LNCAP (cell line): ENCODE measurements around the gene S100A2.

Source experiments
- CTCF ChIP-seq: fragments of 450-650 bp; IDR thresholded peaks from 2 replicates; pipeline ENCODE4 v1.5.1; 2017; ENCODE audit warnings: mild to moderate bottlenecking

Gene S100A2

DNA sequence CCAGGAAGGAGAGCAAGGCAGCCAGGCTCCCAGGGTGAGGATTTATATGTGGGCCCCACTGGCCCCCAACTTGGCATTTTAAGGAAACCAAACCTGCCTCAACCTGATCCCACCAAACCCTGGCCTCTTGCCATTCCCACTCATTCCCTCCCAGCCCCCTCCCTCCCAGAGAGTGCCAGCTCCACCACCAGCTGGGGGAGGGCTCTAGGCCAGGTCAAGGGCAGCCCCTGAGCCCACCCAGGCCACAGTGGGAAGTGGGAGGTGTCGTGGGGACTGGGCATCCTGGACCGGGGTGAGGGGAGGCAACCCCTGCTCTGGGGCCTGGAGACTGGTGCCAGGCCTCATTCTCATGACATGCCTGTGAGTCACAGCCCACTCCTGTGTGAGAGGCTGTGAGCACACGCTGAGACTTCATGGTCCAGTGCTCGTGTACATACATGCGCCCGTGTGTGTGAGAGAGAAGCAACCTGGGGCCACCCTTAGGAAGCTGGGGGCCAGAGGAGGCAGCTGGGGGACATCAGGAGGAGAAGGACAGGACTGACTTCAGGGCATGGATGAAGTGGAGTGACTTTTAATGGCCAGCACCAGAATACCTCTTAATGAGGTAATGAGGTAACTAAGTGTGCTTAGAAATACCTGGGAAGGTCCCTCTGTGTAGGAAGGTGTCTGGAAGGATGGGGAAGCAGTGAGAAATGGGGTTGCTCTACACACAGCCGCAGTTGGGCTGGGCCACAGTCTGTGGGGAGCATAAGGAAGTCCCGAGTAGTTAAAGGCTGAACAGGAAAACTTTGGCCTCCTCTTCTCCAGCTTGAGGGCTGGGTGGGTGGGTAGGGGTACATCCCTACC, at the start of gene S100A2:
TSS of gene S100A2 (minus strand) at position 316 of the 846 bp plus-strand sequence. CDS start 1,967 bp downstream, outside the sequence.
- TF ChIP-seq CTCF, result no peak

DNA sequence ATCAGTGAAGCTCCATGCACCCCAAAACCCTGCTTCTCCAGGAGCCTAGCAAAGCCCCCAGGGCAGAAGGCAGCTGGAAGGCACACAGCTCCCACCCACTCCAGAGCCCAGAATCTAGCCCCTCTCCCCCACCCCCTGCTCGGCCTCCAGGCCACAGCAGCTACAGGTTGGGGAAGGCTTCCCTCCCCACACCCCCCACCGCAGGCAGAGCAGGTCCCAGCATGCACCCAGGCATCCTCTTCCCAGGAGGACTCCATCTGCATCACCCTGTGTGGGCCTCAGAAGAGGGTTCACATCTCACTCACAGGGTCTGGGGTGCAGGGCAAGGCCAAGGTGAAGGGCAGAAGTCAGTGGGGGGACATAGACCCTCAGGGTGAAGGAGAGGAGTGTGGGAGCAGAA, 49.8 kb upstream of the S100A2 start:
- TF ChIP-seq CTCF, result no peak

- TF ChIP-seq CTCF, result no peak
These were observed 49.3 kb upstream of the S100A2 start for GRCh38 chr1:153614906-153615305.

DNA sequence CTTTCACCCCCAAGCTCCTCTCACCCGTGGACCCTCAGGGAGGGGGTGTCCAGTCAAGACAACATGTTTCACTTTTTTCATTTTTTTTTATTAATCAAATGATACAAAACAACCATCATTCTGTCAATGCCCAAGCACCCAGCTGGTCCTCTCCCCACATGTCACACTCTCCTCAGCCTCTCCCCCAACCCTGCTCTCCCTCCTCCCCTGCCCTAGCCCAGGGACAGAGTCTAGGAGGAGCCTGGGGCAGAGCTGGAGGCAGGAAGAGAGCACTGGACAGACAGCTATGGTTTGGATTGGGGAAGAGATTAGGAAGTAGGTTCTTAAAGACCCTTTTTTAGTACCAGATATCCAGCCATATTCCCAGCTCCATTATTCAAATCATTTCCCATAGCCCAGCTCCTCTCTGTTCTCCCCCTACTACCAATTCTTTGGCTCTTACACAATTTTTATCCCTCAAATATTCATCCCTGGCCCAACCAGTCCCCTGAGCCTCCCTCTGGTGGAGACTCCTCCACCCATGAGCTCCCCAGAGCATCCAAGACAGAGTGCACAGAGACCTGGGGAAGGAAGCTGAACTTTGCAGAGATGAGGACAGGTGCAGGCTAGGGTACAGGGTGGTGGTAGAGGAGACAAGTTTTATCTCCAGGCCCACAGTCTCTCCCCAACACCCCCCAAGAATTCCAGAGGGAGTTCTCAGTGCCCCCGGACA, 48.7 kb upstream of the S100A2 start:
- no peak for TF ChIP-seq CTCF

DNA sequence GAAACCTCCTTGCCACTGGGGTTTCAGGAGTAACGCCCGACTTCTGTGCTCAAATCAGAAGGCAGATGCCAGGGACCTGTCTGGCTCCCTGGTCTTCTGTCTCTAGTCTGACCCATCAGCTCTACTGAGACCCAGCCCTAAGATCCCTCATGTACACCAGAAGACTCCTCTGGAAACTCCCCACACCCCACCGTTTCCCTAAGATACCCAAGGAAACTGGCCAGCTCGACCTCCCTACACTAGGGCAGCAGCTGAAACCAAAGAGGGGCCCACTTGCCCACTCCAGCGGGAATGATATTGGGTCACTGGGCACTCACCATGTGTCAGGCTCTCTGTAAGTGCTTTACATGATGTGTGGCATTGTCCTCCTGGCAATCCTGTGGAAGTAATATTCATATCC, 47.8 kb upstream of the S100A2 start:
- no peak for TF ChIP-seq CTCF

GRCh38 chr1:153612755-153613331, 47.2 kb upstream of the S100A2 start, which contains the start of gene S100A16:
Gene S100A16, minus strand, starts transcription at chr1:153613137. Its CDS starts 4,986 bp downstream, at chr1:153608151.
- no peak for TF ChIP-seq CTCF

GRCh38 chr1:153612111-153612754, 46.6 kb upstream of the S100A2 start:
- TF ChIP-seq CTCF, result no peak
